Right forelimb (tissue), 1 donor: ENCODE results near the gene ATXN10.
"Not testable (repeated sequence)": the region's sequence is repeated elsewhere in the genome, so short reads cannot be mapped to it uniquely, and the experiment has no call there.

Source experiments
- DNase-seq: peaks from one replicate; pipeline ENCODE4 v3.0.0-alpha.2; 2018

The ATXN10 gene

GRCh38 chr22:45680932-45681700 is 9.5 kb downstream of the ATXN10 start:
- no peak for DNase-seq

GRCh38 chr22:45682064-45682463 is 10.4 kb downstream of the ATXN10 start:
- no peak for DNase-seq

GRCh38 chr22:45682773-45683172 is 11.1 kb downstream of the ATXN10 start:
- not testable (repeated sequence) for DNase-seq

GRCh38 chr22:45683248-45683647 is 11.6 kb downstream of the ATXN10 start:
- no peak for DNase-seq

- DNase-seq: no peak
Measured at GRCh38 chr22:45683680-45684079, 12.0 kb downstream of the ATXN10 start.

- no peak for DNase-seq
Measured at GRCh38 chr22:45684169-45684568, 12.5 kb downstream of the ATXN10 start.

GRCh38 chr22:45684752-45685574 is 13.3 kb downstream of the ATXN10 start:
- DNase-seq: no peak

GRCh38 chr22:45686004-45686403 is 14.4 kb downstream of the ATXN10 start:
- DNase-seq: no peak

GRCh38 chr22:45686836-45687235 is 15.2 kb downstream of the ATXN10 start:
- no peak for DNase-seq

- DNase-seq: no peak
Measured at GRCh38 chr22:45688600-45689080, 17.0 kb downstream of the ATXN10 start.

GRCh38 chr22:45689211-45689610 is 17.6 kb downstream of the ATXN10 start:
- DNase-seq: no peak

- DNase-seq: no peak
Measured at GRCh38 chr22:45690008-45690407, 18.4 kb downstream of the ATXN10 start.

- no peak for DNase-seq
Measured at GRCh38 chr22:45692549-45692948, 20.9 kb downstream of the ATXN10 start.

- DNase-seq: no peak
Measured at GRCh38 chr22:45693835-45694234, 22.2 kb downstream of the ATXN10 start.

GRCh38 chr22:45696227-45696626 is 24.6 kb downstream of the ATXN10 start:
- no peak for DNase-seq

GRCh38 chr22:45698094-45698493 is 26.5 kb downstream of the ATXN10 start:
- no peak for DNase-seq

- DNase-seq: no peak
Measured at GRCh38 chr22:45702981-45703380, 31.3 kb downstream of the ATXN10 start.

GRCh38 chr22:45703758-45704157 is 32.1 kb downstream of the ATXN10 start:
- no peak for DNase-seq

GRCh38 chr22:45704648-45705047 is 33.0 kb downstream of the ATXN10 start:
- no peak for DNase-seq

GRCh38 chr22:45707605-45708004 is 36.0 kb downstream of the ATXN10 start:
- no peak for DNase-seq

GRCh38 chr22:45708145-45708544 is 36.5 kb downstream of the ATXN10 start:
- DNase-seq: no peak

- DNase-seq: no peak
Measured at GRCh38 chr22:45709060-45709739, 37.6 kb downstream of the ATXN10 start.

GRCh38 chr22:45709866-45710265 is 38.2 kb downstream of the ATXN10 start:
- no peak for DNase-seq
